HK-2 (cell line): ENCODE results near the gene RRP36.

ENCODE experiments used
- DNase-seq: peaks from one replicate; pipeline ENCODE4 v3.0.0-alpha.2; 2018; ENCODE audit not compliant: unreplicated experiment

Gene RRP36

GRCh38 chr6:43007126-43007525, 14.3 kb upstream of the RRP36 start:
- no peak for DNase-seq

GRCh38 chr6:43009124-43009523, 12.3 kb upstream of the RRP36 start:
- DNase-seq = peak; percentile 26

- no peak for DNase-seq
These were observed 10.2 kb upstream of the RRP36 start for GRCh38 chr6:43011207-43011606.

GRCh38 chr6:43012364-43012763, 9.1 kb upstream of the RRP36 start:
- no peak for DNase-seq

GRCh38 chr6:43013097-43013842, 8.2 kb upstream of the RRP36 start:
- peak; percentile 20 for DNase-seq

- DNase-seq = peak; percentile 99
These were observed 7.5 kb upstream of the RRP36 start, which contains the start of the genes KLHDC3 and MEA1 for GRCh38 chr6:43013843-43014433. Gene KLHDC3 (plus strand): TSS chr6:43014249. CDS start chr6:43017193, 2,944 bp downstream. Gene MEA1 (minus strand): TSS chr6:43013946. CDS start chr6:43013813, 133 bp downstream.

- no peak for DNase-seq
These were observed 7.0 kb upstream of the RRP36 start for GRCh38 chr6:43014434-43014909.

GRCh38 chr6:43016176-43016942, 5.1 kb upstream of the RRP36 start:
- DNase-seq = no peak

GRCh38 chr6:43016943-43017334, 4.5 kb upstream of the RRP36 start:
- DNase-seq = no peak

GRCh38 chr6:43019152-43019551, 2.3 kb upstream of the RRP36 start:
- no peak for DNase-seq

GRCh38 chr6:43020052-43020705, 1.2 kb upstream of the RRP36 start:
- no peak for DNase-seq

- no peak for DNase-seq
These were observed 576 bp upstream of the RRP36 start for GRCh38 chr6:43020847-43021246.

- no peak for DNase-seq
These were observed 3.0 kb downstream of the RRP36 start for GRCh38 chr6:43024436-43024835.

- DNase-seq = no peak
These were observed 4.9 kb downstream of the RRP36 start for GRCh38 chr6:43026365-43026764.

- DNase-seq = no peak
These were observed 7.7 kb downstream of the RRP36 start for GRCh38 chr6:43029120-43029519.

GRCh38 chr6:43032326-43032725, 10.9 kb downstream of the RRP36 start:
- DNase-seq = no peak

GRCh38 chr6:43033496-43034189, 12.2 kb downstream of the RRP36 start:
- no peak for DNase-seq

- no peak for DNase-seq
These were observed 12.7 kb downstream of the RRP36 start for GRCh38 chr6:43034190-43034525.

- DNase-seq = no peak
These were observed 14.2 kb downstream of the RRP36 start for GRCh38 chr6:43035495-43036194.

- DNase-seq = no peak
These were observed 15.3 kb downstream of the RRP36 start for GRCh38 chr6:43036712-43037111.

GRCh38 chr6:43037197-43037596, 15.8 kb downstream of the RRP36 start:
- no peak for DNase-seq
